Activated T-cell treated with anti-CD3 and anti-CD28 coated beads, Interleukin-2, amount 50 U/mL, for 24 hours (primary cell): Measurements from ENCODE around the gene BCL2A1.

ENCODE experiments used
- DNase-seq: peaks from one replicate; pipeline ENCODE4 v3.0.0-alpha.2; 2020
- H3K27ac Mint-ChIP-seq: 2 replicates; pipeline ENCODE4 v1.8.0; 2020; ENCODE audit warnings: mild to moderate bottlenecking, mixed read lengths
- H3K27me3 Mint-ChIP-seq: 2 replicates; pipeline ENCODE4 v1.8.0; 2020; ENCODE audit warnings: mixed read lengths
- H3K36me3 Mint-ChIP-seq: 2 replicates; pipeline ENCODE4 v1.8.0; 2020; ENCODE audit warnings: low read depth, mixed read lengths
- H3K4me1 Mint-ChIP-seq: 2 replicates; pipeline ENCODE4 v1.8.0; 2020; ENCODE audit warnings: low read depth, mixed read lengths
- H3K4me3 Mint-ChIP-seq: 2 replicates; pipeline ENCODE4 v1.8.0; 2020; ENCODE audit warnings: mild to moderate bottlenecking, moderate library complexity, mixed read lengths
- H3K9me3 Mint-ChIP-seq: 2 replicates; pipeline ENCODE4 v1.8.0; 2020; ENCODE audit warnings: mixed read lengths

Gene BCL2A1

DNA sequence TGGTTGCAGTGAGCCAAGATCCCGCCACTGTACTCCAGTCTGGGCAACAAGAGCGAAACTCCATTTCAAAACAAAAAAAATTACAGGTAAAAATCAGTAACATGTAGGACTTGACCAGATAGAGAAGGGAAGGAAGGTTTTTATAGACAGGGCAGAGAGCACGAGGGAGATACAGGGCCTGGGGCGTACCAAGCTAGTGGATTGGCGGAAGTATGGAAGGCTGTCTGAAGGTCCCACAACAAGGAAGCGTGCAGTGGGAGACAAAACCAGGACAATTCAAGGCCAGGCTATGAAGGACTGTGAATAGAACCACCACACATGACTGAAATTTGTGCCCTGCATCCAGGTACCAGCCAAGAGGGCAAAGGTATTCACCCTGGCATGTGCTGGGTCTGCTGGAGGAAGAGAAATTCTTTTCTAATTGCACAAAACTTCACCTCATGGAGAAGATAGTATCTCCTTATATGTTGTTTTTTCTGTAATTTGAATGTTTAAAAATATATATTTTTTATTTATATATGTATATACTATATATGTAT is 33.0 kb upstream of the BCL2A1 start:
- Mint-ChIP-seq H3K27ac (no peak overlapping the region), H3K4me3 (no peak overlapping the region), H3K9me3 (no peaks in the 10 kb centered on the region), H3K4me1 (peaks cover 3% of the 10 kb centered on the region), H3K36me3 (no peaks in the 10 kb centered on the region), H3K27me3 (no peaks in the 10 kb centered on the region)
- no peak for DNase-seq

DNA sequence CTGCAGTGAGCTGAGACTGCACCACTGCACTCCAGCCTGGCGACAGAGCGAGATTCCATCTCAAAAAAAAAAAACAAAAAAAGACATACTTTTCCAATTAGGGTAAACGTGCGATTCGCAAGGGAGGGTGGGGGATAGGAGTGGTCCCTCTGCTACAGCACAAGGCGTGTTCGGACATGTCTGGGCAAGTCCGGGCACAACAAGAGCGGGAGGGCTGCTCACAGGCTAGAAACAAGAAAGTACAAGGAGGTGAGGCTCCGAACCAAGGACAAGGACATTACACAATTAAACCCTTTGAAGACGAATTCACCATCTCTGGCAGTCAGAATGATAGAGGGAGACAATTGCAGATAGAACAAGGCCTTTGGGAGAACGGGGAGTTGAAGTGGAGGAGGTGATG is 32.2 kb upstream of the BCL2A1 start:
- Mint-ChIP-seq H3K27ac (no peak overlapping the region), H3K9me3 (no peaks in the 10 kb centered on the region), H3K4me1 (no peaks in the 10 kb centered on the region), H3K4me3 (no peak overlapping the region), H3K36me3 (no peaks in the 10 kb centered on the region), H3K27me3 (no peaks in the 10 kb centered on the region)
- DNase-seq = no peak

DNA sequence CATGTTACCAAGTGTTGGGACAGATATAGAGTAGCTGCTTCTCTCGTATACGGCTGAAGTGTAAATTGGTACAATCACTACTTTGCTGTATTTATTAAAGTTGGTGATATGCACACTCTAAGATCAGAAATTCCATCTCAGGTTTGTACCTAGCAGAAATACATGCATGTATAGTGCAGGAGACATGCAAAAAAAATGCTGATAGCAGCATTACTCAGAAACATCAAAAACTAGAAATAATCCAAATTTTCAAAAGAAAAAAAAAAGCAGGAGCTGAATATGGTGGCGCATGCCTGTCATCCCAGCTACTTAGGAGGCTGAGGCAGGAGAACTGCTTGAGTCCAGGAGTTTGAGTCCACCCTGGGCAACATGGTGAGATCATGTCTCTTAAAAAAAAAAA is 31.3 kb upstream of the BCL2A1 start:
- H3K36me3 Mint-ChIP-seq = no peaks in the 10 kb centered on the region
- no peak overlapping the region for H3K4me3 Mint-ChIP-seq
- no peaks in the 10 kb centered on the region for H3K9me3 Mint-ChIP-seq
- no peak overlapping the region for H3K27ac Mint-ChIP-seq
- no peaks in the 10 kb centered on the region for H3K27me3 Mint-ChIP-seq
- no peak for DNase-seq
- no peaks in the 10 kb centered on the region for H3K4me1 Mint-ChIP-seq

DNA sequence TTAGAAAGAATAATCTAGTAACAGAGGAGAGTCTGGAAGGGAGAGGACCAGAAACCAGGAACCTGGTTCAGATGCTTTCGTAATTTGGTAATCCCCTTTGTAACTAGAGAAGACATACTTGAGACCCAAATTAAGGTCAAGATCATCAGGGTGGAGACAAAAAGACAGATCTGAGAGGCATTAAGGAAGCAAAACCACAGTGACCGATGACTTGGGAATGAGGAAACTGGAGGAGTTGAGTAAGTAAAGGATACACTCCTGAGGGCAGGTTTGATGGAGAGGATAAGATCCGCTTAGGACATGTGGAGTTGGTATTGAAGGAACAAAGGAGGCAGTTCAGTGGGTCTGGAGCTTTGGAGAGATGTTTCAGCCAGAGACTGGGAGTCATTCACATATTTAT is 23.6 kb upstream of the BCL2A1 start:
- no peaks in the 10 kb centered on the region for H3K9me3 Mint-ChIP-seq
- H3K4me1 Mint-ChIP-seq = peaks cover 5% of the 10 kb centered on the region

DNA sequence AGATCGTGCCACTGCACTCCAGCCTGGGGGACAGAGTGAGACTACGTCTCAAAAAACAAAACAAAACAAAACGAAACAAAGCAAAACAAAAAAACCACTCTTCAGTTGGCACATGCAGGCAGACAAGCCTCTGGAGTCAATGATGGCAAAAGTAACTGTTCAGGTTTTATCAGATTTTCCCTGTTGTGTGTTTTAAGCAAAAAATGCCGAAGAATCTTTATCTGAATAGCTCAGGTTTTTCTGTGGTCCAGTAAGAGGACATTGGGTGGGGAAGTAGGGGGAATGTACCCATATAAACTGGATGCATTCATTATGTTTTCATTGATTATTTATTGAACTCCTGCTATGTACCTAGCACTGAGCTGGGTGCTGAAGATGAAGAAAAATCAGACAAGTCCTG is 20.8 kb upstream of the BCL2A1 start:
- Mint-ChIP-seq H3K4me1 (peaks cover 5% of the 10 kb centered on the region), H3K36me3 (no peaks in the 10 kb centered on the region), H3K27ac (no peak overlapping the region), H3K27me3 (no peaks in the 10 kb centered on the region), H3K9me3 (no peaks in the 10 kb centered on the region), H3K4me3 (no peak overlapping the region)
- DNase-seq = no peak

More for the DNA sequence above, 23.6 kb upstream of the BCL2A1 start:
- H3K27me3 Mint-ChIP-seq = no peaks in the 10 kb centered on the region
- H3K36me3 Mint-ChIP-seq = no peaks in the 10 kb centered on the region
- H3K4me3 Mint-ChIP-seq = no peak overlapping the region
- DNase-seq = no peak
- H3K27ac Mint-ChIP-seq = no peak overlapping the region

DNA sequence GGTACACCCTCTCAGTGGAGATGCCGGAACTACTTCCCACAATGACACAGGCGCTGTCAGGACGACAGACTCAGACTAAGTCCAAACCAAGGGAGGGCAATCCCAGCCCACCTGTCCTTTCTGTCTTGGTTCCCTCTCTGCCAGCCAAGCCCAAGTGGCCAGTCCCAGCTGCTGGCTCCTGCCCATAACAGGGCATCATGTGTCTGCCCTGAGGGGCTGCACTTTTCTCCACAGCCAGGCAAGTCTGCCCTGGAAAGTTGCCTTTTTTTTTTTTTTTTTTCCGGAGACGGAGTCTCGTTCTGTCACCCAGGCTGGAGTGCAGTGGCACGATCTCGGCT is 20.0 kb upstream of the BCL2A1 start:
- DNase-seq = no peak
- Mint-ChIP-seq H3K36me3 (no peaks in the 10 kb centered on the region), H3K27me3 (no peaks in the 10 kb centered on the region), H3K4me3 (no peak overlapping the region), H3K9me3 (no peaks in the 10 kb centered on the region), H3K27ac (no peak overlapping the region), H3K4me1 (peaks cover 5% of the 10 kb centered on the region)

DNA sequence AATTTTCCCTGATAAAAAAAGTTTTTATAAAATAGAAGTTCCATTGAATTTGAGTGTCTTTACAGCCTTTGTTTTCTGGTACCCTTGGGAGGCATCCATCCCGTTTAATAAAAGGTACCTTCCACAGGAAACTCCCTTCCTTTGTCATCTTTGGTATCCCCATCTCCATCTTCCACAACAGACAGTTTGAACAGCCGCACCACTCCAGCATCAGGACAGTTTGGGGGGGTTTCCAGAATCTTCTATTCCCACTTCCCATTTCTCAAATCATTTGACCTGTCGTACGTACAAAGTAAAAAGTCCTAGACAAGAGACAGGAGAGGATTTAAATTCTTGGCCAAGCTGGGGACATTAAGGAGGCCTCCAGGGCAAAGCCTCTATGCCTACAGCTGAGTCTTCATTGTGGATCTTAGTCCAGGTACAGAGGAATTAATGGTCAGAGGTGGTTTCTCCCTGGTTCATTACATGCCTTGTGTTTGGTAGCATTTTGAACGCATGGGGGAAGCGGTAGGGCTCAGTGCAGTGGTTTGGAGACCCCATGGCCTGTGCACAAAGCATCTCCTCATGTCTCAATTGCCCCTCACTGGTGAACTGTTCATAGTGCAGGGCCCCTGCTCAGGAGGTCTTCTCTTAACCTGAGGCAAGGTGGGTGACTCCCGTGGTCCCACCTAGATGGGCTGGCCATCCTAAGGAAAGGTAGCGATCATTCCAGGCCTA is 19.4 kb upstream of the BCL2A1 start:
- no peaks in the 10 kb centered on the region for H3K27me3 Mint-ChIP-seq
- H3K4me3 Mint-ChIP-seq = no peak overlapping the region
- H3K36me3 Mint-ChIP-seq = no peaks in the 10 kb centered on the region
- peaks cover 5% of the 10 kb centered on the region for H3K4me1 Mint-ChIP-seq
- DNase-seq = no peak
- H3K9me3 Mint-ChIP-seq = no peaks in the 10 kb centered on the region
- no peak overlapping the region for H3K27ac Mint-ChIP-seq

DNA sequence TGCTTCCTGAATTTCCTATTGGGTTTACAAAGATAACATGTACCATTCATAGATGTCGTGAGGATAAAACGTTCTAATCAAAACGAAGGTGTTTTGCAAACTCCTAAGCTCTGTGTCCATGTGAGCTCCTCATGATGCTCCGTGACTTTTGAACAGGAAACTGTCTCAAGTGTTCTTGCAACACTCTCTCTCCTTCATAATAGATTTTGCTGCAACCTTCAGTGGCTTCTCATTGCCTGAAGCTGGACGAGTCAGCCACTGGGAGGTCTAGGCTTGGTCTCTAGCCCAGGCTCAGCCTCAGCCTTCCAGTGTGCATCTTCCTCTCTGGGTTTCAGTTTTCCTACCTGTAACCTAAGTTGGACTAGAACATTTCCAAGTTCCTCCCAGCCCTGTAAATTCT is 18.7 kb upstream of the BCL2A1 start:
- H3K27me3 Mint-ChIP-seq = no peaks in the 10 kb centered on the region
- no peak overlapping the region for H3K4me3 Mint-ChIP-seq
- no peaks in the 10 kb centered on the region for H3K9me3 Mint-ChIP-seq
- no peak overlapping the region for H3K27ac Mint-ChIP-seq
- peaks cover 5% of the 10 kb centered on the region for H3K4me1 Mint-ChIP-seq
- DNase-seq = no peak
- H3K36me3 Mint-ChIP-seq = no peaks in the 10 kb centered on the region

DNA sequence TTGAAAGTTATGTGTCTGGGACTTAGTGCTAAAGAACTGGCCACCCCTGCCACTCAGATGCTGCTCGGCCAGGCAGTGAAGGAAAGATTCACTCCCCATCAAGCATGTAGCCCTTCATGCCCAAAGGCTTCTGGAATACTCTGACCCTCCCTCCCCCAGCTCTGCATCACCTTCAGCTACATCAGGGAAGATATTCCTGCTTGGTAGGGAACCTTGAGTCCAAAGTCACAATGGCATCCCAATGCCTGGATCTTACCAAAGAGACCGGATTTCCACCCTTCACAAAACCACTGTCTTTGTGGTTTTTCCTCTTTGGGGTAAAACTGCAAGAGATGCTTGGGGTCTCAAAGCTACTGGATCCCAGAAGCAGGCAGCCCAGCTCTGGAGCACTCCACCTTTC is 18.2 kb upstream of the BCL2A1 start:
- Mint-ChIP-seq H3K4me3 (no peak overlapping the region), H3K4me1 (peaks cover 5% of the 10 kb centered on the region), H3K27me3 (no peaks in the 10 kb centered on the region), H3K9me3 (no peaks in the 10 kb centered on the region), H3K27ac (no peak overlapping the region), H3K36me3 (no peaks in the 10 kb centered on the region)
- no peak for DNase-seq

DNA sequence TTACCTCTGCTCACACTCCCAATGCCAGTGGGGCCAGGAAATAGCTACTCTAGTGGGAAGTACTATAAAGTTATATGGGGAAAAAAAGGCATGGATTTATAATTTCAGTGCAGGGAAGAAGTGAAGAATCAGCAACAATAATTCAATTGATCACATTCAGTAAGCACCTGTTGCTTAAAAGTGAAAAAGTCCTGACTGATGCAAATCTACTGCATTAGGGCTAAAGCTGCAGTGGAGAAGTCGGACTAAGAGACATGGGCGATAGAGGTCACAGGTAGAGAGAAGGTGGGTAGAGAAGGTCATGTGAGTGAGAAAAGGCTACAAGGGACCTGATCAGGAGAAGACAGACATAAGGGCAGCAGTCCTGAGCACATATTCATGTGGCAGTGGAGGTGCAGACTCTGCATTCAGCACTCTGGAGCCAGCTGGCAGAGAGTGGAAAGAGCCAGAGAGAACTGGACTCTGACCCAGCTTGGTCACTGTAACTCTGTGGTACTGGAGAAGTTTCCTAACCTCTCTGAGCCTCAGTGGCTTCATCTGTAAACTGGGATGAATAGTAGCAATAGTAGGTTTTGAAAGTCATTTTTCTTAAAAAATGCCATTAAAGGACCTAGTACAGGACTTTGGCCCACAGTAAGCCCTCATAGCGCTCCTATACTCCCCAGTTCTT is 17.6 kb upstream of the BCL2A1 start:
- H3K4me1 Mint-ChIP-seq = peaks cover 5% of the 10 kb centered on the region
- no peaks in the 10 kb centered on the region for H3K9me3 Mint-ChIP-seq
- no peak overlapping the region for H3K27ac Mint-ChIP-seq
- no peaks in the 10 kb centered on the region for H3K27me3 Mint-ChIP-seq
- no peaks in the 10 kb centered on the region for H3K36me3 Mint-ChIP-seq
- no peak for DNase-seq
- H3K4me3 Mint-ChIP-seq = no peak overlapping the region

DNA sequence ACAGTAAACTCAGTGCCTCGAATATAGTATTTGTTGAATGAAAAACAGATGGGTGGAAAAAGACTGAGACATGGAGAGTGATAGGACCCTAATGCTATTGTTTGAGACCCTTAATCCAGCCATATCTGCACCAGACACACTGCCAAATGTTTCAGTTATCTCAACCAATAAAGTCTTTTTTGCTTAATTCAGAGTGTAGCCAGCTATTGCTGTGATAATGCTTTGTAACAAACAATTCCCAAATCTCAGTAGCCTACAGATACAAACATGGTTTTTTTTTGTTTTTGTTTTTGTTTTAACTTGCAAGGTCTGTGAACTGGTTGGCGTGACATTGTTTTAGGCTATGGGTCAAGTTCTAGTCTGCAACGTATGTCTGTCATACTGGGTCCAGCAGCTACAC is 17.0 kb upstream of the BCL2A1 start:
- Mint-ChIP-seq H3K9me3 (no peaks in the 10 kb centered on the region), H3K36me3 (no peaks in the 10 kb centered on the region), H3K27ac (no peak overlapping the region), H3K27me3 (no peaks in the 10 kb centered on the region), H3K4me3 (no peak overlapping the region), H3K4me1 (peaks cover 2% of the 10 kb centered on the region)
- no peak for DNase-seq

DNA sequence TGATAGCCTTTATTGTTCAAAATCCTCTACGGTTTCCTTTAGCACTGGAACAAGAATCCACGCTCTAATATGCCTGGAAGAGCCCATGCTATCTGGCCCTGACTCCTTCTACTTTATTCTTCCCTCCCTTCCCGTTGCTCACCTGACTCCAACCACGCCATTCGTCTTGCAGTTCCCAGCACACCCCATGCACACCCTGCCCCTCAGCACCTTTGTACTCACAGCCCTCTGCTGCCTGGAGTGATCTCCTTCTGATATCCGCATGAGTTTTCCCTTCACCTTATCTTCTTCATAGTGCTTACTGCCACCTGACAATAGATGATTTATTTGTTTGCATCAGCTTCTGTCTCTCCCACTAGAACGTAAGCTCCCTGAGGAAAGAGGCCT is 16.6 kb upstream of the BCL2A1 start:
- no peak overlapping the region for H3K27ac Mint-ChIP-seq
- DNase-seq = no peak

DNA sequence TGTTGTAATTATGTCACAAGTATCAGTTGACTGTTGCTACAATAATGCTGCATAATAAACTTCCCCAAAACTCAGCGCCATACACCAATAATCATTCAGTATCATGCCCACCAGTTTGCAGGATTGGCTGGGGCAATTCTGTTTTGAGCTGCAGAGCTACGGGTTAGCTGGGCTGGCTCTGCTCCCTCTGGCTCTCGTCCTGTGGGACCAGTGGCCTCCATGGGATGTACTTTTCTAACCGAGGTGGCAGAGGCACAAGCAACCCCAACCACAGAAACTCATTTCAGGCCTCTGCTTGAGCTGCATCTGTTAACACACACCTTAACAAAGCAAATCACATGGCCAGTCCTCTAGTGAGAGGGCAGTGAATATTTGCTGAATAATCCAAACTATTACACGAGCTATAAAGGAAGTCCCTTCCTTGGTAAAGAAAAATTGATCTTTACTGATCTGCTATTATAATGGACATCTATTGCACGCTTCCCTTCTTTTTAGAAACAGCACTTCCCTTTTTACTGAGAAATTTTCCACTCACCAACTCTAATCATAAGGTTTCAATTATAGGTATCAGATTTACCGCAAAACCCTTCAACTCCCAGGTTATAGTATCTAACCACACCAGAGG is 10.9 kb upstream of the BCL2A1 start:
- Mint-ChIP-seq H3K4me3 (no peak overlapping the region), H3K4me1 (peaks cover 38% of the 10 kb centered on the region), H3K9me3 (no peaks in the 10 kb centered on the region), H3K27me3 (no peaks in the 10 kb centered on the region), H3K36me3 (no peaks in the 10 kb centered on the region), H3K27ac (no peak overlapping the region)
- DNase-seq = no peak

More for the DNA sequence above, 16.6 kb upstream of the BCL2A1 start:
- Mint-ChIP-seq H3K9me3 (no peaks in the 10 kb centered on the region), H3K36me3 (no peaks in the 10 kb centered on the region), H3K4me3 (no peak overlapping the region), H3K27me3 (no peaks in the 10 kb centered on the region), H3K4me1 (peaks cover under 1% of the 10 kb centered on the region)

DNA sequence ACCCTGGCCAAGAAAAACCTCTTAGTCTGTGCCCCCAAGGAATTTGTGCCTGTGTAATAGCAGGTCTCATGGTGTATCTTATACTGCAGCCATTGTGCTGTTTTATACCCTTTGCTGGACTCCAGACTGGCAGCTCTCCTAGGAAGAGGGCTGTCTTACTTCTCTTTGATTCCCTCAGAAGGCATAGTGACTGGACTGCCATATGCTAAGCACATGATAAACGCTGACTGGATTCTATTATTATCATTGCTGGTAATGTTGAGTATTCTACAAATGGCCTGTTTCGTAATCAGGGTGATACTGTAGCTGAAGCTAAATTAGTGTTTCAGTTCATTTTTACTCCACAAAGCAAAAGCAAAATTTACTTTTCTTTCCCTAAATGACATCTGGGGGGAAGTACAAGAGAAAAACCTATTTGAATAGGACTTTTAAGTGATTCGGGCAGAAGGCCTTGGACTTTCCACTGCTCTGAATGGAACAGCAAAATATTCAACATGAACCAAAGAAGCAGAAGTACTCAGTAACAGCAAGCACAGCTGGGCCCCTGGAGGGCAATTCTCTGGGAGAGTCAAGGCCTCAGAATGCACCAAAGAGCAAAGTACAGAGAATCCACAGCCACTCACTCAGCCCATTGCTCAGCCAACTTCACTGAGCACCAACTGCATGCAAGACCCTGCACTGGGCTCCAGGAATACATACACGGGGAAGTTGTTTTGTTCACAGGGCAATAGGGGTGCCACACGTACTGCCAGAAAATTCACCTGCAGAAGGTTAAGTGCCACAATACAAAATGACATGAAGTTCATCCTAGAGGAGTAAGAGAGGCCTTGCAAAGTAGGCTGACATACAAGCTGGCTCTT is 7.9 kb upstream of the BCL2A1 start:
- DNase-seq = peak; percentile 45

More for the DNA sequence above, 7.9 kb upstream of the BCL2A1 start:
- H3K36me3 Mint-ChIP-seq = no peaks in the 10 kb centered on the region
- H3K4me1 Mint-ChIP-seq = peaks cover 41% of the 10 kb centered on the region
- H3K4me3 Mint-ChIP-seq = peak overlapping the region; percentile 3
- H3K27ac Mint-ChIP-seq = peak overlapping the region; percentile 78
- no peaks in the 10 kb centered on the region for H3K27me3 Mint-ChIP-seq
- no peaks in the 10 kb centered on the region for H3K9me3 Mint-ChIP-seq
